ENCODE data around the gene PAK1.

DNA sequence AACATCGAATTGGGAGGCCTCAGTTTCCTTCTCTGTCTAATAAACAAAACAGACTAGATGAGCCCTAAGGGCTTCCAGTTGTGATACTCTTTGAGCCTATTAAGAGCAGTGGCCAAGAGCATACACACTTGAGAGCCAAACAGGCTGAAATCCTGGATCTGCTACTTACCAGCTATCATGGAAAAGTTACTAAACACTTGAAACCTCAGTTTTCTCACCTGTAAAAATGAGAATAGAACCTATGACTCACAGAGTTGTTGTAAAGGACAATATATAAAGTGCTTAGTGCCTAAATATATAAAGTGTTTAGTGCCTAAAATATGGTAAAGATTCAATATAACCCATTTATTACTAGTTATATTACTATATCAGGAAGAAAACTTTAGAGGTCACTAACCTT, 148.7 kb downstream of the PAK1 start:
- no peak for TF ChIP-seq SUZ12 (IDR thresholded peaks at IDR 0.05)
- TF ChIP-seq BHLHE40 (IDR thresholded peaks at IDR 0.05; ENCODE audit: borderline replicate concordance): no peak
- no peak for TF ChIP-seq ZNF384 (IDR thresholded peaks at IDR 0.05)
- TF ChIP-seq ELF4 (IDR thresholded peaks at IDR 0.05): no peak
- no peak for TF ChIP-seq FOXK2 (IDR thresholded peaks at IDR 0.05)
- no peak for TF ChIP-seq ARNT (IDR thresholded peaks at IDR 0.05)
- no peak for TF ChIP-seq CTBP1 (IDR thresholded peaks at IDR 0.05; ENCODE audit: borderline replicate concordance)
- TF ChIP-seq FOXM1 (IDR thresholded peaks at IDR 0.05; ENCODE audit: borderline replicate concordance): no peak
- TF ChIP-seq NFRKB (IDR thresholded peaks at IDR 0.05): no peak
- TF ChIP-seq FOXA1 (IDR thresholded peaks at IDR 0.05): no peak
- no peak for TF ChIP-seq TARDBP (IDR thresholded peaks at IDR 0.05)
- no peak for TF ChIP-seq SP1 (IDR thresholded peaks at IDR 0.05)
- TF ChIP-seq LEF1 (IDR thresholded peaks at IDR 0.05; ENCODE audit: borderline replicate concordance): no peak
- TF ChIP-seq PKNOX1 (IDR thresholded peaks at IDR 0.05): no peak

Measured in HEK293T (cell line).